ENCODE data around the gene MITF.

MITF gene

DNA sequence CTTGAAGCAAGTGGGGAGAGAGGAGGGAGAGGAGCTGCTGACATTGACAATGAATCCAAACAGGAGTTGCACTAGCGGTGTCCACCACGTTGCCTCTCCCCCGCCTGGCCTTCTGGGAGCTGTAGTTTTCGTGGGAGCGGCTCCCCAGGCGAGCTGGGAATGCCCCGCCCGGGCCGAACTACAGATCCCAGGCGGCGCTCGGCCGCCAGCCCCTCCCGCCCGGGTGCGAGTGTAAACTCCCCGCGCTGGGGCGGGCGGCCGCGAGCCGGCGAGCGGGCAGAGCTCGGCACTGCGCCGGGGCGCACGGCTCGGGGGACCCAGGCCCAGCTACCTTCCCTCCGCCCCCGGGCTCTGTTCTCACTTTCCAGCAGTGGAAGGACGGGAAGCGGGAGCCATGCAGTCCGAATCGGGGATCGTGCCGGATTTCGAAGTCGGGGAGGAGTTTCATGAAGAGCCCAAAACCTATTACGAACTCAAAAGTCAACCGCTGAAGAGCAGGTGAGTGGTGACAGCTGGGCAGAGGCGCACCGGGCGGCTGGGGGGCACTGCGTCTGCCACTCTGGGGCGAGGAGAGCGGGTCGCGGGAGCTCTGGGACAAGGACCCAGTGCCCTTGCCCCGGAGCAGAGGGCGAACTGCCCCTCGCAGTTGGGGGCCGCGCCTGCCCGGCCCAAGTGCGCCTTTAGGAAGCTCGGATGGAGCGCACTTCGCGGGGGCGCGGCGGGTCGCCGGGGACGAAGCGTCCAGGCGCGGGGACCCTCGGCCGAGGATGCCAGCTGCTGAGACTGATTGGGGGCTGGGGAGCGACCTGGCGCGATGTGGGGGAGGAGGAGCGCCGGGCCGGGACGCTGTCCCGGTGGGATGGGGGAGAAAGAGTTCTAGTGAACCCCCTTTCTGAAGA lies at the start of gene MITF:
Gene MITF, plus strand, starts transcription at position 261 of the 899 bp plus-strand sequence. Its CDS starts 134 bp downstream, at position 395.
- Mint-ChIP-seq H3K27me3 (peaks cover 59% of the 10 kb centered on the region), H3K9me3 (no peaks in the 10 kb centered on the region), H3K36me3 (no peaks in the 10 kb centered on the region), H3K4me3 (peak within 1 kb of the TSS; percentile 57), H3K4me1 (peaks cover 6% of the 10 kb centered on the region), H3K27ac (no peak within 1 kb of the TSS)
- ATAC-seq: peak; percentile 77

- Mint-ChIP-seq H3K27me3 (peaks cover 6% of the 10 kb centered on the region), H3K9me3 (no peaks in the 10 kb centered on the region), H3K4me3 (no peak overlapping the region), H3K4me1 (no peaks in the 10 kb centered on the region), H3K36me3 (no peaks in the 10 kb centered on the region), H3K27ac (no peak overlapping the region)
- no peak for ATAC-seq
Observed at GRCh38 chr3:69691860-69692259, 47.4 kb upstream of the MITF start.

GRCh38 chr3:69692761-69693160 lies 46.5 kb upstream of the MITF start:
- Mint-ChIP-seq H3K36me3 (no peaks in the 10 kb centered on the region), H3K4me1 (no peaks in the 10 kb centered on the region), H3K4me3 (no peak overlapping the region), H3K27ac (no peak overlapping the region), H3K9me3 (no peaks in the 10 kb centered on the region), H3K27me3 (peaks cover 6% of the 10 kb centered on the region)
- no peak for ATAC-seq

- no peaks in the 10 kb centered on the region for H3K4me1 Mint-ChIP-seq
- H3K27ac Mint-ChIP-seq: no peak overlapping the region
- no peaks in the 10 kb centered on the region for H3K36me3 Mint-ChIP-seq
- no peak for ATAC-seq
- H3K9me3 Mint-ChIP-seq: peaks cover 2% of the 10 kb centered on the region
- no peak overlapping the region for H3K4me3 Mint-ChIP-seq
- H3K27me3 Mint-ChIP-seq: no peaks in the 10 kb centered on the region
Observed at GRCh38 chr3:69695443-69695842, 43.8 kb upstream of the MITF start.

- no peaks in the 10 kb centered on the region for H3K4me1 Mint-ChIP-seq
- H3K36me3 Mint-ChIP-seq: no peaks in the 10 kb centered on the region
- peaks cover 2% of the 10 kb centered on the region for H3K9me3 Mint-ChIP-seq
- H3K4me3 Mint-ChIP-seq: no peak overlapping the region
- ATAC-seq: no peak
- no peaks in the 10 kb centered on the region for H3K27me3 Mint-ChIP-seq
- H3K27ac Mint-ChIP-seq: no peak overlapping the region
Observed at GRCh38 chr3:69695933-69696332, 43.3 kb upstream of the MITF start.

DNA sequence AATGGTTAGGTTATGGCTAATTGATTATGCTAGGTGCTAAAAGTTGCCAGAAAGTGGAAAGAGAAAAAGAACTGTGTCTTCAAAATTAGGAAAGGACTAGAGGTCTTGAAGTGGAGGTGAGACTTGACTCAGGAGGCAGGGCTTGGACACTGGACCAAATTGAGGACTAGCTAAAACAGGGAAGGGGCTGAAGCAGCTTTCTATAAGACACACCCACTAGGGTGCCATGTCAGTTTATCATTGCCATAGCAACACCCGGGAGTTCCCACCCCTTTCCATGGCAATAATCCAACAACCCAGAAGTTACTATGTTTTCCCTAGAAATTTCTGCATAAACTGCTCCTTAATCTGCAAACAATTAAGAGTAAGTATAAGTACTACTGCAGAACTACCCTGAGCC lies 42.9 kb upstream of the MITF start:
- Mint-ChIP-seq H3K4me3 (no peak overlapping the region), H3K27me3 (no peaks in the 10 kb centered on the region), H3K4me1 (no peaks in the 10 kb centered on the region), H3K36me3 (no peaks in the 10 kb centered on the region), H3K27ac (no peak overlapping the region), H3K9me3 (peaks cover 2% of the 10 kb centered on the region)
- ATAC-seq: no peak

DNA sequence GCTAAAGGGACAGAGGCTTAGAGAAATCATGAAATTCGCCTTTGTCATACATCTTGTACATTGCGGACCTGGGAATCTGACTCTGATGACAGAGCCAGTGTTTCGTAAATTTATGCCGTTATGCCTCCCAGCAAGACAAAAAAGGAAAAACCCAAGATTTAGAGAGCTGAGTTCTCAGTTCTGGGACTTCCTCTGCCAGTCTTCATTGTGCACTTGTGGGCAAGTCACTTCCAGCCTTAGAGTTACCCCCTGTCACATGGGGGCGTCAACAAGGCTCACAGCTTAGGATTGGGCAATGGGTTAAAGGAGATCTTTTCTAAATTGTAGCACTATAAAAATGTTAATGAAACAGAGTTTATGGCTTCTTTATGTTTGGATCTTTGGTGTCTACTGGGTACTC lies 41.9 kb upstream of the MITF start:
- H3K27me3 Mint-ChIP-seq: no peaks in the 10 kb centered on the region
- no peak for ATAC-seq

DNA sequence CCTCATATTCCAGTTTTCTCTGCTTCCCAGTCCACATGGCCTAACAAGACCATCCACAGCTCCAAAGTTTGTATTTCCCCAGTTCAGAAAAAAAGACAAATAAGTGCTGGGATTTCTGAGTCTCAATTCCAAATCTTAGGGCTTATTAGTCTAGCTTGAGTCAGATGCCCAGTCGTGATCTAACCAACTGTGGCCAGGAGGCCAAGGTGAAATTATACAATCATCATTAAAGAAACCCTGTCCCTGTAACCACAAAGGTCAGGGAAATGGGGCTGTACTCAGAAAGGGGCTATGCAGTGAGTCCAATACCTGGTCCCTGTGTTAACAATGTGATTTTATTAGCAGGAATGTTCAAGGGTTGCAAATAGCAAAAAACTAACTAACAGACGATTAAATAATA lies 40.5 kb upstream of the MITF start:
- Mint-ChIP-seq H3K27ac (no peak overlapping the region), H3K36me3 (no peaks in the 10 kb centered on the region)

More for the DNA sequence above, 41.9 kb upstream of the MITF start:
- Mint-ChIP-seq H3K4me3 (no peak overlapping the region), H3K27ac (no peak overlapping the region), H3K9me3 (peaks cover 6% of the 10 kb centered on the region), H3K4me1 (no peaks in the 10 kb centered on the region), H3K36me3 (no peaks in the 10 kb centered on the region)

DNA sequence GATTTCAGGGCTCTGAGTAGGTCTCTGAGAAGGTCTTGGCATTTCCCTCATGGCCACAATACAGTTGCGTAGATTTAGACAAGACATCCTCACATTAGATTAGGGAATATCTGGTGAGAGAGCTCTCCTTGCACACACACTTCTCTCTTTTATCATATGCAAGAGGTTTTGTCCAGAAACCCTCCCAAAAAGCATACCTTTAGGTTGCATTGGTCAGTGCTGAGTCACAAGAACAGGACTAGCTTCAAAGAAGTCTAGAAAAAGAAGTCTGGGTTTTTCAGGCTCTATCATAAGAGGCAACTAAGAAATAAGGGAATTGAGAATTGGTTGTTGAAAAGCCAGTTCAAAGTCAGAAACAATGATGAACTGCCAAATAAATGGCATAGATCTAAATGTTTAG lies 40.1 kb upstream of the MITF start:
- H3K4me3 Mint-ChIP-seq: no peak overlapping the region

More for the DNA sequence above, 40.5 kb upstream of the MITF start:
- Mint-ChIP-seq H3K4me3 (no peak overlapping the region), H3K9me3 (peaks cover 6% of the 10 kb centered on the region), H3K4me1 (no peaks in the 10 kb centered on the region), H3K27me3 (no peaks in the 10 kb centered on the region)
- ATAC-seq: no peak

GRCh38 chr3:69700949-69701348 lies 38.3 kb upstream of the MITF start:
- no peak overlapping the region for H3K4me3 Mint-ChIP-seq
- H3K27ac Mint-ChIP-seq: no peak overlapping the region
- H3K27me3 Mint-ChIP-seq: no peaks in the 10 kb centered on the region
- H3K36me3 Mint-ChIP-seq: no peaks in the 10 kb centered on the region
- ATAC-seq: no peak
- H3K9me3 Mint-ChIP-seq: peaks cover 6% of the 10 kb centered on the region
- no peaks in the 10 kb centered on the region for H3K4me1 Mint-ChIP-seq

More for the DNA sequence above, 40.1 kb upstream of the MITF start:
- no peak overlapping the region for H3K27ac Mint-ChIP-seq
- no peaks in the 10 kb centered on the region for H3K4me1 Mint-ChIP-seq
- no peaks in the 10 kb centered on the region for H3K36me3 Mint-ChIP-seq
- no peaks in the 10 kb centered on the region for H3K27me3 Mint-ChIP-seq
- peaks cover 6% of the 10 kb centered on the region for H3K9me3 Mint-ChIP-seq
- no peak for ATAC-seq

GRCh38 chr3:69710153-69710977 lies 28.9 kb upstream of the MITF start:
- Mint-ChIP-seq H3K27me3 (no peaks in the 10 kb centered on the region), H3K9me3 (peaks cover 9% of the 10 kb centered on the region), H3K4me3 (no peak overlapping the region), H3K36me3 (no peaks in the 10 kb centered on the region), H3K27ac (no peak overlapping the region), H3K4me1 (no peaks in the 10 kb centered on the region)
- ATAC-seq: no peak

DNA sequence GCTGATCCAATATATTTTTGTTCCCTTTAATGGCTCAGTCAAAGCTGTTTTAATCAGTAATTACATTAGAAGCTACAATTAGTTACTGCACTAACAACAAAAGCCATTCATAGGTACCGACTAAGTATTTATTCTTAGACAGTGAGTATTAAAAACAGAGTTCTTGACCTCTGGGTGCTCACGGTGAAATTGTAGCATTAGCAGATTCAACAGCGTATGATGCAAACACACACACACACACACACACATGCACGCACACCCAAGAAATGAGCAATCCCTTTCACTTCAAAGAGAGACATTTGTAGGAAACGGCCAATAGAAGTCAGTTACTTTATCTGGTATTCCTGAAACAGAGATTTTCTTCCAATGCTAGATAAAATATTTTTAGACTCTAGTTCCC lies 27.0 kb upstream of the MITF start:
- no peak for ATAC-seq
- no peaks in the 10 kb centered on the region for H3K4me1 Mint-ChIP-seq
- H3K9me3 Mint-ChIP-seq: peaks cover 8% of the 10 kb centered on the region
- no peaks in the 10 kb centered on the region for H3K27me3 Mint-ChIP-seq
- H3K27ac Mint-ChIP-seq: no peak overlapping the region
- no peak overlapping the region for H3K4me3 Mint-ChIP-seq
- H3K36me3 Mint-ChIP-seq: no peaks in the 10 kb centered on the region

GRCh38 chr3:69712933-69713332 lies 26.3 kb upstream of the MITF start:
- Mint-ChIP-seq H3K4me1 (no peaks in the 10 kb centered on the region), H3K4me3 (no peak overlapping the region), H3K27me3 (no peaks in the 10 kb centered on the region), H3K36me3 (no peaks in the 10 kb centered on the region), H3K27ac (no peak overlapping the region), H3K9me3 (peaks cover 6% of the 10 kb centered on the region)
- no peak for ATAC-seq

- H3K4me3 Mint-ChIP-seq: no peak overlapping the region
- H3K4me1 Mint-ChIP-seq: no peaks in the 10 kb centered on the region
- H3K9me3 Mint-ChIP-seq: peaks cover 2% of the 10 kb centered on the region
- no peak for ATAC-seq
- H3K27ac Mint-ChIP-seq: no peak overlapping the region
- H3K36me3 Mint-ChIP-seq: no peaks in the 10 kb centered on the region
- H3K27me3 Mint-ChIP-seq: peaks cover 5% of the 10 kb centered on the region
Observed at GRCh38 chr3:69715204-69715603, 24.1 kb upstream of the MITF start.

DNA sequence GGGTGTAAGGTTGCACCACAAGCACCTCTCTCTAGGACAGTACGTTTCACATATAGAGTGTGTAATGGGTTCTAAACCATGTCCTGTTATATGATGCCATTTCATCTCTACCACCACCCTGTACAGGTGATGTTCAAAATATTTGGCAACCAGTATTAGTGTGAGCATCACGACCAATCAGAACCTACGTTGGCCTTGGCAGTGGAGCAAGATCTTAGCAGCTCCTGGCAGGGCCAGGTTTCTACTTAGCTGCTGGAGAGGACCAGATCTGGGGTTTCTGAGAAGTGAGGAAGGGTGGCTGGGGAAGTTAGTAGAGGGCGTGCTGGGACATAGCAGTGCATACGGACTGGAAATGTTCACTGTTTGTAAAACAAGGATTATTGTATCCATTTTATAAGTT lies 23.1 kb upstream of the MITF start:
- ATAC-seq: no peak
- H3K27ac Mint-ChIP-seq: no peak overlapping the region
- H3K27me3 Mint-ChIP-seq: peaks cover 5% of the 10 kb centered on the region
- no peaks in the 10 kb centered on the region for H3K4me1 Mint-ChIP-seq
- H3K9me3 Mint-ChIP-seq: peaks cover 2% of the 10 kb centered on the region
- no peaks in the 10 kb centered on the region for H3K36me3 Mint-ChIP-seq
- no peak overlapping the region for H3K4me3 Mint-ChIP-seq

All from stimulated activated memory B cell treated with anti-CD40 and anti-IgM and Interleukin-4, amounts not matched to agents 10 μg/mL and 1 μg/mL and 100 μg/mL, for 72 hours (primary cell).